HG03354 (cell line): Measurements from ENCODE around the gene ZNF597.
"Not testable (repeated sequence)": the region's sequence is repeated elsewhere in the genome, so short reads cannot be mapped to it uniquely, and the experiment has no call there.

Source experiments
- ATAC-seq: cut with Tn5 transposase; IDR thresholded peaks from one replicate; pipeline ENCODE4 v1.9.1; 2021; ENCODE audit warnings: mild to moderate bottlenecking; ENCODE audit not compliant: unreplicated experiment, poor library complexity, severe bottlenecking

ZNF597 gene

DNA sequence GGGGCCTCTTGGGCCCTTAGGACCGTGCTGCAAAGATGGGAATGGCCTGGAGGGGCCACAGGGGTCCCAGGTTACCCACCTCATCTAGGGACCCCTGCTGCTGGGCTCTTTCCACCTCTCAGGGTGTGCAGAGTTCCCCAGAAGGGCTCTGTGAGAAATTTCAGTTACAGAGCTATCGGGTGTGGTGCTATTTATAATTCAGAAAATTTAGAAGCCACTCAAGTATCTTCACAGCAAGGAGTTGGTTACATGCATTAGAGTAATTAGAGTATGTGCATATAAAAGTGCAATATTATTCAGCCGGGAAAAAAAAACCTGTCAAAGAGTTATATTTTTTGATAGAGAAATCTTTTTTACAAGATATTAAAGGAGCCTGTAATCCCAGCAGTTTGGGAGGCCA is 33.1 kb upstream of the ZNF597 start:
- no peak for ATAC-seq

DNA sequence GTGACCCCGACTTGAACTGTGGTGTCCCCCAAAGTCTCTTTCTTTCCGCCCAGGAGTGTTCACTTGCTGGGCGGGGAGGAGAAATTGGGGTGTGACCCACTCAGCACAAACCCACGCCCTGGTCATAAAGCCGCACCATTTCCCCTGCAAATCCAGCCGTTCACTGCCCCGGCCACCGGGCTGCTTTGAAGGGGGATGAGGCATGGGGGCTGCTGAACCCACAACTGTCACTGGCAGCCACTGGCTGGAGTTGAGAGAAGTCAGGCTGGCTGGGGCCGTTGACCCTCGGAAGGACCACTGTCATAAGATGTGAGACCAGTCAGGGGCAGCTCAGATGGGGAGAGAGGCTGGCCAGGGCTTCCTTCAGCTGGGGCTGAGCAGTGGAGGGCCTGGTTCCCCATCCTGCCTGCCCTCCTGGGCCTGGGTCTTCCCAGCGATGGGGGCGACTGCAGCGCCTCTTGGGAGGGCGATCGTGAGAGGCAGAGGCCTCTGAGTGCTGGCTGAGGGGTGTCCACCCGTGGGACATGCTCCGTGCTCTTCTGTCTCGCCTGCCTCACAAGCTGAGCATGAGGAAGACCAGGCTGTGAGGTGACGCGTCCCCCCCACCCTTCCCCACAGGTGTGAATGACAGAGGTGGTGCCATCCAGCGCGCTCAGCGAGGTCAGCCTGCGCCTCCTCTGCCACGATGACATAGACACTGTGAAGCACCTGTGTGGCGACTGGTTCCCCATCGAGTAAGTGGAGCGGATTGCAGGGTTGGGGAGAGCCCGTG is 32.5 kb upstream of the ZNF597 start:
- no peak for ATAC-seq

DNA sequence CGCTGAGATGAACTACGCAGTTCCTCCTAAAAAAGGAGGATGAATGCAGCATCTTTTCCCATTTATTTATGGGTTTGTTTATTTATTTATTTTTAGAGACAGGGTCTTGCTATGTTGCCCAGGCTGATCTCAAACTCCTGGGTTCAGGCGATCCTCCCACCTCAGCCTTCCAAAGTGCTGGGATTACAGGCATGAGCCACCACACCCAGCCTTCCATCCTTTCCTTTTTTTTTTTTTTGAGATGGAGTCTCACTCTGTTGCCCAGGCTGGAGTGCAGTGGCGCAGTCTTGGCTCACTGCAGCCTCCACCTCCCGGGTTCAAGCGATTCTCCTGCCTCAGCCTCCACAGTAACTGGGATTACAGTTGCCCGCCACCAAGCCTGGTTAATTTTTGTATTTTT is 31.6 kb upstream of the ZNF597 start:
- ATAC-seq, result not testable (repeated sequence)

DNA sequence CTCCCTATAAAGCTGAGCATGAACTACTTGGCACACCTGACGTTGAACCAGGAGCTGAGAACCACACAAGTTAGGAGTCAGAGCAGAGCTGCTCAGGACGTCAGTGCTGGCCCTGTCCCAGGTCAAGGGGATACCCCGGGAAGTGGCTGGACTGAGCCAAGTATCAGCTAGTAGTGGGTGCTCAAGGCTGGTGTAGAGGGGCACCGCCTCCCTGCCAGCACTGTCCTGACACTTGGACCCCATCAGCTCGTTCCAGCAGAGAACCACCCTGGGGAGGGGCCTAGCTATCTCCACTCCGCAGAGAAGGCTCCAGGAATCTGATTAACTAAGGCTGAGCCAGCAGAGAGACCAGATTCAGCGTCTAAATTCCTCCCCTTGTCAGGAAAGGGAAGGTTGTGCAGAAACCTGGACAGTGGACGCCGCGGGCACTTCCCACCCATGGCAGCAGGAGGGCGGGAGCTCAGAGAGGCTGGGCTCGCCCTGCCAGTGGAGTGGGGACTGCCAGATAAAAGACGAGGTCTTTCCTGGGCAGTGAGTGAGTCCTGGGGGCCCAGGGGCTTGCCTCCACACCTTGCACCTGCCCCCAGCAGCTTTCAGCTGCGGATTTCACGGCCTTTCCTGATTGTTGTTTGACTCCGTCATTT is 31.0 kb upstream of the ZNF597 start:
- ATAC-seq, result no peak

DNA sequence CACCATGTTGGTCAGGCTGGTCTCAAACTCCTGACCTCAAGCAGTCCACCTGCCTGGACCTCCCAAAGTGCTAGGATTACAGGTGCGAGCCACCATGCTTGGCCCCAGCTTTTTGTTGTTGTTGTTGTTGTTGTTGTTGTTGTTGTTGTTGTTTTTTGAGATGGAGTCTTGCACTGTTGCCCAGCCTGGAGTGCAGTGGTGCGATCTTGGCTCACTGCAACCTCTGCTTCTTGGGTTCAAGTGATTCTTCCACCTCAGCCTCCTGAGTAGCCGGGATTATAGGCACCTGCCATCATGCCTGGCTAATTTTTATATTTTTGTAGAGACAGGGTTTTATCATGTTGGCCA is 30.3 kb upstream of the ZNF597 start:
- not testable (repeated sequence) for ATAC-seq

DNA sequence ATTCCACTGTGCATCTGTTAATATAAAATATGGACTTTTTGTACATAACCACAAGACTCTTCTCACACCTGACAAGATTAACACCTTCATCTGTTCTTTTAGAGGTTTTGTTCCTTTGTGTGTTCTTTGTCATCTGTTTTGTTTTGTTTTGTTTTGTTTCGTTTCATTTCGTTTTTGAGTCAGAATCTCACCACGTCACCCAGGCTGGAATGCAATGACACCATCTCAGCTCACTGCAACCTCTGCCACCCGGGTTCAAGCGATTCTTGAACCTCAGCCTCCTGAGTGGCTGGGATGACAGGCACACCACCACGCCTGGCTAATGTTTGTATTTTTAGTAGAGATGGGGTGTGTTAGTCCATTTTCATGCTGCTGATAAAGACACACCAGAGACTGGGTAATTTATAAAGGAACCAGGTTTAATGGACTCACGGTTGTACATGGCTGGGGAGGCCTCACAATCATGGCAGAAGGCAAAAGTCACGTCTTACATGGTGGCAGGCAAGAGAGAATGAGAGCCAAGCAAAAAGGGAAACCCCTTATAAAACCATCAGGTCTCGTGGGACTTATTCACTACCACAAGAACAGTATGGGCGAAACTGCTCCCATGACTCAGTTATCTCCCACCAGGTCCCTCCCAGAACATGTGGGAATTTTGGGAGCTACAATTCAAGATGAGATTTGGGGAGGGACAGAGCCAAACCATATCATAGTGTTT is 29.7 kb upstream of the ZNF597 start:
- no peak for ATAC-seq

DNA sequence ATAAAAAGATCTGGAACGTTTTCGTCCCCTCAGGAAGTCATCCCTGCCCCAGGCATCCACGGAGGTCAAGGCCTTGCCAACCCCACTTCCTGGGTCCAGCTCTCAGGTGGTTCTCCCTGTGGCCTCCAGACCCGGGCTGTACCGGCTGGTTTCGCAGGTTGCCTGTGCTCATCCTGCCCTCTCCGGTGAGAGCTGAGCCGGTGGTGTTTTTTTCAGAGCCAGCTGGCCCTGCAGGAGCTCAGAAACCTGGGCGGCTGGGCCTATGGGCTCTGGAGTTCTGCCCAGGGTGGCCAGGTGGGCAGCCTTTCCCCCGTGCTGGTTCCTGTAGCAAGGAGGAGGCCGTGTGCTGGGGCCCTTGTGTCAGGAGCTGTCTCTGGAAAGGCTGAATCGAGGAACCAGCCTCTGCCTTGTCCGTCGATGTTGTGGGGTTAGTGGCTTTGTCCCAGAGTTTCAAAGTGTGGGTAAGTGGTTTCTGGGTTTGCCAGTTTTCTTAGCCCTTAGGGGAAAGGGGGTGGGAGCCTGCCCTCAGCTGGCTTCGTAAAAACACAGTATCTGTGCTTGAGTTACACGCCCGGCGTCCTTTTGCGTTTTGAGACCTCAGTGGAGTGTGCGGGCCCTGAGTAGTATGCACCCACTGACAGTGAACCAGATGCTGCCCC is 28.3 kb upstream of the ZNF597 start:
- ATAC-seq, result no peak

DNA sequence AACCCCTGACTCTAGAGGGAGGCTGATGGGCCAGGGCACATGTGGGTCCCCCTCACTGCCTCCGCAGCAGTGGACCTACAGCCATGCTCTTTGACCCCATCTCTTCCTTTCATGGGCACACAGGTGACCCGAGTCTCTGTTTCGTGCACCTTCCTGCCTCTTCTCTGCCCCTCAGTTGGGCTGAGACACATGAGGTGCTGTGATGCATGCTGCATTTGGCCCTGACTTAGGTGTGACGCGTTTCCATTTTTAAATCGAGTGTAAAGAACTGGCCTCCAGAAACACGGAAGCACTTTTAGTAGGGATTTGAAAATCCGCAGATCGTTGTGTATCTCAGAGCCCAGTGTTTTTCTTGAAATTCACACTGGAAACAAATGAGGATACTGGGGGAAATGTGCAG is 27.4 kb upstream of the ZNF597 start:
- ATAC-seq, result no peak

DNA sequence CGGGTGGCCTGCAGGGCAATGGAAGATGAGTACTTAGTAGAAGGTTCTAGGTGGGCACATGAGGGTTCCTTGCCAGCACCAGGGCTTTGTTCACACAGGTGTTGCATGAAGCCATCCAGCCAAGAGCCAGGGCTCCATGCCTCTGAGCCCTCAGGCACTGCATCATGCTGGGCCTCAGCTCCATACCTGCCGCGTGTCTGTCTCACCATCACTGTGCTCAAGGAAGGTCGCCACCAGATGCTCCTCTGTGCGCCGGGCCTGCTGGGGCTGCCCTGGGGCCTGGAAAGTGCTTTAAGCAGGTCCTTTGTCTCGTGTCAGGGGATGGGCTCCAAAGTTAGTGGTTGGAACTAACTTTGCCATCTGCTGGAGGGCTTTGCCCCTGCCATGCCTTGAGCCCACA is 26.4 kb upstream of the ZNF597 start:
- no peak for ATAC-seq

DNA sequence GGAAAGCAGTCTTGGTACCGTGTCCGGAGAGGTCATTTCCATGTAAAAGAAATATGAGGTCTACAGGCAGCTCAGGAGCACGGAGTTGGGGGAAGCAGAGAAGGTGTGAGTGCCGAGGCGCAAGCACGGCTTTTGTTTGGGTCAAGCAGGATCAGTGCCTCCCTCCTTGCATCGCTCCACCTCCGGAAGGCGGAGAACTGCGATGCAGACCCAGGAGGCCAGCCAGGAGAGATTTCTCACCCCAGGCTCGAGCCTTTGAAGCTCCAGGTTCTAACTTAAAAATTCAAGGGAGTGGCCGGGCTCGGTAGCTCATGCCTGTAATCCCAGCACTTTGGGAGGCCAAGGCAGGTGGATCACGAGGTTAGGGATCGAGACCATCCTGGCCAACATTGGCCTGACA is 25.2 kb upstream of the ZNF597 start:
- no peak for ATAC-seq

DNA sequence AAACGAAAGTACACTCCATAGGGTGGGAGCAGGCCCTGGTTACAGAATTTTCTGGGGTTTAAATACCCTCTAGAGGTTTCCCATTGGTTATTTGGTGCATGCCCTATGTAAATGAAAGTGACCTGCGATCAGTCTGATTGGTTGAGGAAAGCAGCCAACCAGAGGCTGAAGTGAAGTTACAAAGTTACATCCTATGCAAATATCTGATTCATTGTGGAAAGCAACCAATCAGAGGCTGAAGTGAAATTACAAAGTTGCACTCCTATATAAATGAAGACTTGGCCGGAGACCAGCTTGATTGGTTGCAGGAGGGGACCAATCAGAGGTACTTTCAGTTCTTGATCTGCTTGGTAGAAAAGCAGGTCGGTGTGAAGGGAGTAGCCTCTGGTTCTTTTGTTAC is 24.6 kb upstream of the ZNF597 start:
- ATAC-seq, result no peak

DNA sequence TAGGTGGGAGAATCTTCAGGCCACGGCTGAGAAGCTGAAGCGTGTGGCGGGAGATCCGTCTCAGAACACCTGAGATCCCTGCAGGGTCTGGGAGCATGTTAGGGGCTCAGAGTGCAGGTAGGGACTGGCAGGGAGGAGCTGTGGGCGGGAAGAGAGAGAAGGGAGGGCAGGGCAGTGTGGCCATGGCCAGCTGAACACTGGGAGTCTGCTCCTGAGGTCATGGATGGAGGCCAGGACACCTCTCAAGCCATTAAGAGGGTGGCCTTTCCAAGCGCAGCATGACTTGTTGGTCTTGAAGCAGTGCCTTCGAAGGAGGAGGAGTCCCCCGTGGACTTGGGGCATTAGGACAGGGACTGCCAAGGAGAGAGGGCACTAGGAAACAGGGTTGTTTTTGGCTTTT is 23.9 kb upstream of the ZNF597 start:
- no peak for ATAC-seq

DNA sequence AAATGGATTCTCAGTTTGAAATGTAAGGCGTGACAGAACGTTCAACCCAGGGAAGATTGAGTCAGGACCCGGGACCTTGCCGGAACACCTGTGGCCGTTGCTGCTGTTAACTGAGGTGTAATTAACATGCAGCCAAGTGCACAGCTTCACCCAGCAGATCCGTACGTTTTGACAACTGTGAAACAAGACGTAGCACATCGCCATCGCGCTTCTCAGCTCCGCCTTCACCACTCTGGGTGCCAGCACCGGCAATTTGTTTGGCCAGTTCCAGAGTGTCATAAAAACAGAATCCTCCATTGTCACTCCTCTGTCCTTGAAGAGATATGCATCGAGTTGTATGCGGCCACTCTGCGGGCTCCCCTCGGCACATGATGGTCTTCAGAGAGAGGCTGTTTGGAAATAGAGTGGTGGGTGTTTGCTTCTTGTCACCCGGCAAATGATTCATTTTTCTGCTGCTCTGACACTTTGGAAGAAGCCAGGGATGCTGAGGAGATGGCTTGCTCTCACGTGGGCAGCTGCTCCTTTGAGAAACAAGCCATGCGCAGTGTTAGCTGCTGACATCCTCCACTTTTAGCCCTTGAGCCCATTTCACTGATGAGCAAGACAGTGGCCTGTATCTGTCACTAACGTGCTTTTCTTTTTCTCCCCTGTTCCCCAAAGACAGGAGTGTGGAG is 22.7 kb upstream of the ZNF597 start:
- ATAC-seq, result no peak

DNA sequence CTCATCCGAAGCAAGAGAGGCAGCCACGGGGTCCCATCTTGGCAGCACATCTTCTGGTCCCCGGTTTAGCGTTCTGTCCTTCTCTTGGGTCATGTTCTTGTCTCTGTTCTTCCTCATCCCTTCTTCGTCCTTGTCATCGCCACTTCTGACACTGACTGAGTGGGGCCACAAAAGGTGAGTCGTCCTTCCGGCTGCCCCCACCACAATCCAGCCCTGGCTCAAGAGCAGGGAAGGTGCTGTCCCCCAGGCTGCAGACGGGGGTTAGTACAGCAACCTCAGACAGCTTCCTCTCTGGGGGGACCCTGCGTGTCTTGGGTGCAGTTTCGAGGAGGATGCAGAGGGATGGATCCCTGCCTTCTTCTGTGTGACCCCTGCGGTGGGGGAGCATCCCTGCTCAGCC is 22.0 kb upstream of the ZNF597 start:
- ATAC-seq, result no peak

DNA sequence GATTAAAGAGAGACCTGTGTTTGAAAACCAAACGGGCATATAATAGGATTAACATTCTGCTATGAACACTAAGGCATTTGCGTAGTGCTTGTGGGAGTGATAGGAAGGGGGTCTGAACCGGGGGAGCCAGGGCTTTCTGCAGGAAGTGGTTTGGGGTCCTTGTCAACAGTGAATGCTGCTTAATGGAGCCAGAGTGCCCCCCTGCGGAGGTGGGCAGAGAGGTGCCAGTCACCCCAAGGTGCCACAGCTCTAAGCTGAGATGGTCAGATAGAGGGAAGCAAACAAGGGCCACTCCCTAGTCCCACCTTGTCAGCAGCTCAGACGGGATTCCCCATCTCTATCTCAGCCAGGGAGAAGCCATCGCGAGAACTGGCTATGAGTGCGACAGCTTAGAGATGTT is 17.8 kb upstream of the ZNF597 start:
- ATAC-seq, result no peak

DNA sequence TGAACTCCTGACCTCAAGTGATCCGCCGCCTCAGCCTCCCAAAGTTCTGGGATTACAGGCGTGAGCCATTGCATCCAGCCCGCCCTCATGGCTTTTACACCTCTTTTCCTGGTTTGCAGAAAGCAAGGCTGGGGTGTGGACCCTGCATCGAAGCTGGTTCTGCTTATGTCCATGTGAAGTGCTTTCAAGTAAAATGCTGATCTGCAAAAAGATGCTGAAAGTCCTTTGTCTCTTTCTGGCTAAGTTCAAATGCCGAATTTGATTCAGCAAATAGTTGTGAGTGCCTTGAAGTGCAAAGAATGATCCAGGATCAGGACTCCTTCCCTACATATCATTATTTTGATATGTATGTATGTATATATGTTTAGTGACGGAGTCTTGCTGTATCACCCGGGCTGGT is 17.3 kb upstream of the ZNF597 start:
- no peak for ATAC-seq

DNA sequence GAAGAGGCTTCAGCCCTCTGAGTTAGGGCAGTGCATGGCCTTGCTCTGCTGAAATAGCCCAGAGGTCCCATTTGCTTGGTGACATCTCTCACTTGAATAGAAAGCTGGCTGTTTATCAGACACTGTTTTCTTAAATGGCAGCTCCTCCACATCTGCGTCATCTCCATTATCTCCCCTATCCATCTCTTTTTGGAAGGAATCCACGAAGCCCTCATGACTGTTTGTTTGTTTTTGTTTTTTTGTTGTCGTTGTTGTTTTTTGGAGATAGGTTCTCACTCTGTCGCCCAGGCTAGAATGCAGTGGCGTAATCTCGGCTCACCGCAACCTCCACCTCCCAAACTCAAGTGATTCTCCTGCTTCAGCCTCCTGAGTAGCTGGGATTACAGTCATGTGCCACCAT is 16.8 kb upstream of the ZNF597 start:
- ATAC-seq, result no peak

DNA sequence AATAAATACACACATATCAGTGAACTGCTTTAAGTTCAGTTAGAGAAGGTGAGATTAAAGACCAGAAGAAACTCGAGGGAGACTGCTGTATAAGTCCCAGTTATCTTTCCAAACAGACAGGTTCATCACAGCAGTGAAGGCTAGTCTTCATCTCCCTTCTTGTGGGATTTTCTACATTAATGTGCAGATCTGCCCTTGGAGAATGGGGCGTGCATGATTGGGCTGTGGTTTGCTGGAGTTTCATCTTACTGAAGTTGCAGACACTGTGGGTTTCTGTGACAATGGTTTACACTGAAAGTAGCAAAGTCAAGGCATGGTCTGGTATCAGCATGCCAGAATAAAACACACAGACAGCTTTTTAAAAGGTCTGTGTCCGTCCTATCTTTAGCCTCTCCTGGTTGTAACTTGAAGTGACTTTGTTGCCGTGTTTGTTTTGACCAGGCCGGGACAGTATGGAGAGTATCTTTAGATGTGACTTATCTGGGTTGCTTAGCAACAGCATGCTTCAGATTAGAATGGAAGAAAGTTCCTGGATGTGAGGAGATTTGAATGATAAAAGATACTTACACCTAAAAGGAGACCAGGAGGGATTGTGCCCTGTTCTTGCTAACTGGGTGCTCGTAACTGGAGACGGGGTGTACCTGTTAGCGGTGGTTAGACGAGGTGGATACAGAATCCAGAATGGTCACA is 16.2 kb upstream of the ZNF597 start:
- ATAC-seq, result no peak

DNA sequence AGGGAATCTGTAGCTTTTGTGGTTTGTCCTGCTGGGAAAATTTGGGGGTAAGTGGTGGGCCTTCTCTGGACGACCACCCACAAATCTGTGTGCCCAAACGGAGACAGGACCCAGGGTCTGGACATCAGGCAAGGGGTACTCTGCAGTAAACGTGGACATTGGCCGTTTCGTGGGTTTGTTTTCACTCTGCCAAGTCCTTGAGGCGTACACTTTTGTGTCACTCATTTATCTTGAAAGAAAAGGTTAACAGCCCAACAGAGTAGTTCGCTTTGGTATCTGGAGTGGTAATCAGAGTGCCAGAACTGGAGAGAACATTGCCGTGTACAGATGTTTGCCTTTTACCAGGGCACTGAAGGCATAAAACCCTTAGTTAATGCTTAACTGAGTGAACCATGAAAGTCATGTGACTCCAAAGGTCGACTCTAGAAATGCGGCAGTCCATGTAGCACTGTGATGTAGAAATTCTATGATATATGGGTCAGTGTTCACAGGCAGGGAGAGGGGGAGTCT is 15.6 kb upstream of the ZNF597 start:
- ATAC-seq, result no peak
